ENCODE results near the gene ACSL1. TPM values are rescaled to one million over a fixed set of nuclear protein-coding genes. Genes with fewer than 3 reads are reported as not detected.

ACSL1 gene
- total and polyA plus RNA-seq, 2 experiments from 2014 or later, result 121 to 168 TPM

DNA sequence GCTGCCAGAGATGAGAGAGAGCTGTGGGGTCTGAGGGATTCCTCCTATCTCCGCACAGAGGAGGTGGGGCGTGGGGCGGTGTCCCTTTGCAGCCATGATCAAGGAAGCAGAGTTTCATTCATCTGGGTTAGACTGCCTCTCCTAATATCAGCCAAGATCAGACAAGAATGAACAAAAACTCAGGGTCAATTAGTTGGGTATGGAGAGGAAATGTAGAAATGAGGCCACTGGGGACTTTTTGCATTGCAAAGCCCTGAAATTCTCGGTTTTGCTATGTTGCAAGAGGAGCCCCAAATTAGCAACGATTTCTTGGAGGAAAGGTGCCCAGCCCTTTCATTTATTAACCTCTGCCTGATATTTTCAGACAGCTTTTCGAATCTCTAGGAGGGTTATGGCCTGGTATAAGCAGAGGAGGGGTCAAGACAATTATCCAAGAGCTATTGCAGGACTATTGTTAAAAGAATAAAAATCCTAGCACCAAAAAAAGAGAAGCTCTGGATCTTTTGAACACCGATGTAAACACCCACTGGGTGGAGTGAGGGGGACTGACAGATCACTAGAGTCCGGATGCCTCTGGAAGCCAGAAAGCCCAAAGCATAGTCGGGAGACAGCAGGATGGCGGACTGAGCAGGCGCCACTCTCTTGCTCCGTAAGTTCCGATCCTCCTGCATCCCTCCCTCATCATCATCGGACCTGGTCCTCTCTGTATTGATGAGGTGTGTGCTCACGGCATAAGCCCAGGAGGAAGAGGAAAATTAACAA lies 34.4 kb upstream of the ACSL1 start:
- DNase-seq (ENCODE audit: low spot score), result no peak
- TF ChIP-seq, protein P1, sequence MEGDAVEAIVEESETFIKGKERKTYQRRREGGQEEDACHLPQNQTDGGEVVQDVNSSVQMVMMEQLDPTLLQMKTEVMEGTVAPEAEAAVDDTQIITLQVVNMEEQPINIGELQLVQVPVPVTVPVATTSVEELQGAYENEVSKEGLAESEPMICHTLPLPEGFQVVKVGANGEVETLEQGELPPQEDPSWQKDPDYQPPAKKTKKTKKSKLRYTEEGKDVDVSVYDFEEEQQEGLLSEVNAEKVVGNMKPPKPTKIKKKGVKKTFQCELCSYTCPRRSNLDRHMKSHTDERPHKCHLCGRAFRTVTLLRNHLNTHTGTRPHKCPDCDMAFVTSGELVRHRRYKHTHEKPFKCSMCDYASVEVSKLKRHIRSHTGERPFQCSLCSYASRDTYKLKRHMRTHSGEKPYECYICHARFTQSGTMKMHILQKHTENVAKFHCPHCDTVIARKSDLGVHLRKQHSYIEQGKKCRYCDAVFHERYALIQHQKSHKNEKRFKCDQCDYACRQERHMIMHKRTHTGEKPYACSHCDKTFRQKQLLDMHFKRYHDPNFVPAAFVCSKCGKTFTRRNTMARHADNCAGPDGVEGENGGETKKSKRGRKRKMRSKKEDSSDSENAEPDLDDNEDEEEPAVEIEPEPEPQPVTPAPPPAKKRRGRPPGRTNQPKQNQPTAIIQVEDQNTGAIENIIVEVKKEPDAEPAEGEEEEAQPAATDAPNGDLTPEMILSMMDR (IDR thresholded peaks at IDR 0.05; ENCODE audit: poor library complexity), result no peak
- TF ChIP-seq EZH2phosphoT487 (IDR thresholded peaks at IDR 0.05; ENCODE audit: low read depth, severe bottlenecking, unreplicated experiment), result no peak
- no peak for TF ChIP-seq EZH2 (IDR thresholded peaks at IDR 0.05; ENCODE audit: borderline replicate concordance)
- no peak overlapping the region for H3K4me3 ChIP-seq
- H3K79me2 ChIP-seq, result no peaks in the 10 kb centered on the region
- H3K27me3 ChIP-seq, result no peaks in the 10 kb centered on the region
- H3K4me1 ChIP-seq (ENCODE audit: insufficient read depth), result no peaks in the 10 kb centered on the region
- no peaks in the 10 kb centered on the region for H4K20me1 ChIP-seq (ENCODE audit: insufficient read depth, poor library complexity, severe bottlenecking)
- H3K9me2 ChIP-seq (replicated peaks; ENCODE audit: insufficient read depth), result no peaks in the 10 kb centered on the region
- no peak overlapping the region for H3K27ac ChIP-seq
- 91% methylated on average over 15 of the region's 15 CpGs for WGBS (ENCODE audit: low lambda C conversion rate, missing lambda C conversion rate)
- H3K36me3 ChIP-seq (replicated peaks; ENCODE audit: insufficient read depth, low read depth), result no peaks in the 10 kb centered on the region
- H3K4me2 ChIP-seq, result no peak overlapping the region
- no peak overlapping the region for H2AFZ ChIP-seq
- no peaks in the 10 kb centered on the region for H3K9me3 ChIP-seq (ENCODE audit: low read depth)

DNA sequence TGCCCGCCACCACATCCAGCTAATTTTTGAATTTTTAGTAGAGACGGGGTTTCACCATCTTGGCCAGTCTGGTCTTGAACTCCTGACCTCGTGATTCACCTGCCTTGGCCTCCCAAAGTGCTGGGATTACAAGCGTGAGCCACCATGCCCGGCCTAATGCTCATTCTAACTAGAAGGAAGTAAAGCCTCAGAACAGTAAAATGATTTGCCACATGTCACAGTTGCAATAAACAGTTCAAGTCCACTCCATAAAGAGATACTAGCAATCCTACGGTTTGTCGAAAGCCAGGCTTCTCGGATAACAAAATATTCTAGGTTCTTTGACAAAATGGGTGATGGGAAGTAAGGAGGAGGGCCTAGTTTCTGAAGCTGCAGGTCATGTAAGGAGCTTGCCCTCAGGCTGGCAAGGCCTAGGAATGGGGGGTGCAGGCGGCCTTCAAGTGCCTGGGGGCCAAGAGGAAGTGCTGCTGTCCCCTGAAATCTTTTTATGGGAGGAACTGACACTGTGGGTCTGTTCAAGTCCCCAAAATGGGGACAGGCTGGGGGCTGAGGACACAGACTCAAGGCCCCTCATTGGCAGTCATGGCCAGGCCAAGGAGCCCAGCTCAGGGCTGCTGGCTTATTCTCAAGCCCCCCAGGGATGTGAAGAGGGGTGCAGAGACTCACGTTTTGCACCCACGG lies 31.8 kb upstream of the ACSL1 start:
- H3K4me2 ChIP-seq, result no peak overlapping the region
- no peaks in the 10 kb centered on the region for H3K79me2 ChIP-seq
- no peaks in the 10 kb centered on the region for H3K9me3 ChIP-seq (ENCODE audit: low read depth)
- H3K4me1 ChIP-seq (ENCODE audit: insufficient read depth), result no peaks in the 10 kb centered on the region
- H3K27me3 ChIP-seq, result no peaks in the 10 kb centered on the region
- H2AFZ ChIP-seq, result no peak overlapping the region
- H3K9me2 ChIP-seq (replicated peaks; ENCODE audit: insufficient read depth), result no peaks in the 10 kb centered on the region
- H4K20me1 ChIP-seq (ENCODE audit: insufficient read depth, poor library complexity, severe bottlenecking), result no peaks in the 10 kb centered on the region
- H3K27ac ChIP-seq, result no peak overlapping the region
- no peak overlapping the region for H3K4me3 ChIP-seq
- no peak for DNase-seq (ENCODE audit: low spot score)
- WGBS (ENCODE audit: low lambda C conversion rate, missing lambda C conversion rate), result 80% methylated on average over 11 of the region's 11 CpGs
- no peaks in the 10 kb centered on the region for H3K36me3 ChIP-seq (replicated peaks; ENCODE audit: insufficient read depth, low read depth)
- TF ChIP-seq EZH2phosphoT487 (IDR thresholded peaks at IDR 0.05; ENCODE audit: low read depth, severe bottlenecking, unreplicated experiment) (no peak), EZH2 (IDR thresholded peaks at IDR 0.05; ENCODE audit: borderline replicate concordance) (no peak)
- TF ChIP-seq, protein P1 (IDR thresholded peaks at IDR 0.05; ENCODE audit: poor library complexity), result no peak

DNA sequence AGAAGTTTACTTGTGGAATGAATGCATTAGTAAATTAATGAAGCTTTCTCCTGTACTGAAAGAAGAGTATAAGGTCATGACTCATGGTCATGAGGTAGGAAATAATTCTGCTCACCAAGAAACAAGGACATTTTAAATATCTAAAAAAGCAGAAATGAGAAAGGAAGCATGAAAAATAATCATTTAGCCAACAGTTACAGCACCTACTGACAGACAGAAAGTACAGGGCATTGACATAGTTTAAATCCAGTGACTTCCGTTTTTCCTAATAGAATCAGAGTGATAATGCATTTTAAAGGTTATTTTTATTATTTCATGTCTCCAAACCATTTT lies 30.5 kb upstream of the ACSL1 start:
- no peaks in the 10 kb centered on the region for H3K79me2 ChIP-seq
- 94% methylated on average over 1 of the region's 1 CpG for WGBS (ENCODE audit: low lambda C conversion rate, missing lambda C conversion rate)
- no peaks in the 10 kb centered on the region for H3K9me2 ChIP-seq (replicated peaks; ENCODE audit: insufficient read depth)
- no peaks in the 10 kb centered on the region for H4K20me1 ChIP-seq (ENCODE audit: insufficient read depth, poor library complexity, severe bottlenecking)
- H3K9me3 ChIP-seq (ENCODE audit: low read depth), result no peaks in the 10 kb centered on the region
- no peaks in the 10 kb centered on the region for H3K27me3 ChIP-seq
- no peak overlapping the region for H3K4me2 ChIP-seq
- TF ChIP-seq EZH2 (IDR thresholded peaks at IDR 0.05; ENCODE audit: borderline replicate concordance) (no peak), EZH2phosphoT487 (IDR thresholded peaks at IDR 0.05; ENCODE audit: low read depth, severe bottlenecking, unreplicated experiment) (no peak)
- TF ChIP-seq, protein P1 (IDR thresholded peaks at IDR 0.05; ENCODE audit: poor library complexity), result no peak
- no peaks in the 10 kb centered on the region for H3K36me3 ChIP-seq (replicated peaks; ENCODE audit: insufficient read depth, low read depth)
- H3K4me3 ChIP-seq, result no peak overlapping the region
- H3K4me1 ChIP-seq (ENCODE audit: insufficient read depth), result no peaks in the 10 kb centered on the region
- H3K27ac ChIP-seq, result no peak overlapping the region
- no peak overlapping the region for H2AFZ ChIP-seq
- DNase-seq (ENCODE audit: low spot score), result no peak

All from hepatocyte (in vitro differentiated cells).